ENCODE measurements around the gene SPAG4.

Gene SPAG4

GRCh38 chr20:35660122-35660937 lies 44.7 kb downstream of the SPAG4 start:
- DNase-seq = no peak

GRCh38 chr20:35661053-35661452 lies 45.4 kb downstream of the SPAG4 start:
- DNase-seq = no peak

GRCh38 chr20:35661908-35662307 lies 46.3 kb downstream of the SPAG4 start:
- DNase-seq = no peak

GRCh38 chr20:35662551-35662950 lies 46.9 kb downstream of the SPAG4 start:
- DNase-seq = no peak

- peak; percentile 14 for DNase-seq
Measured at GRCh38 chr20:35663516-35664465, 48.2 kb downstream of the SPAG4 start.

GRCh38 chr20:35664466-35665206 lies 49.0 kb downstream of the SPAG4 start, which contains the start of the genes CPNE1 and RBM12:
CPNE1 (minus strand) TSS chr20:35664900; CDS start chr20:35632923, 31,977 bp downstream.
RBM12 (minus strand) TSS chr20:35664900; CDS start chr20:35655322, 9,578 bp downstream.
- peak; percentile 72 for DNase-seq

GRCh38 chr20:35665949-35666288 lies 50.3 kb downstream of the SPAG4 start:
- no peak for DNase-seq

- no peak for DNase-seq
Measured at GRCh38 chr20:35669221-35669620, 53.6 kb downstream of the SPAG4 start.

- DNase-seq = no peak
Measured at GRCh38 chr20:35669681-35670080, 54.1 kb downstream of the SPAG4 start.

Data from GF-D8 (cell line).